Germinal center (tissue), 1 donor: Measurements from ENCODE around the gene MAPKAPK3.

Experiments
- DNase-seq: peaks from one replicate; pipeline ENCODE4 v3.0.0; 2012; ENCODE audit warnings: mixed read lengths, low spot score

Gene MAPKAPK3

DNA sequence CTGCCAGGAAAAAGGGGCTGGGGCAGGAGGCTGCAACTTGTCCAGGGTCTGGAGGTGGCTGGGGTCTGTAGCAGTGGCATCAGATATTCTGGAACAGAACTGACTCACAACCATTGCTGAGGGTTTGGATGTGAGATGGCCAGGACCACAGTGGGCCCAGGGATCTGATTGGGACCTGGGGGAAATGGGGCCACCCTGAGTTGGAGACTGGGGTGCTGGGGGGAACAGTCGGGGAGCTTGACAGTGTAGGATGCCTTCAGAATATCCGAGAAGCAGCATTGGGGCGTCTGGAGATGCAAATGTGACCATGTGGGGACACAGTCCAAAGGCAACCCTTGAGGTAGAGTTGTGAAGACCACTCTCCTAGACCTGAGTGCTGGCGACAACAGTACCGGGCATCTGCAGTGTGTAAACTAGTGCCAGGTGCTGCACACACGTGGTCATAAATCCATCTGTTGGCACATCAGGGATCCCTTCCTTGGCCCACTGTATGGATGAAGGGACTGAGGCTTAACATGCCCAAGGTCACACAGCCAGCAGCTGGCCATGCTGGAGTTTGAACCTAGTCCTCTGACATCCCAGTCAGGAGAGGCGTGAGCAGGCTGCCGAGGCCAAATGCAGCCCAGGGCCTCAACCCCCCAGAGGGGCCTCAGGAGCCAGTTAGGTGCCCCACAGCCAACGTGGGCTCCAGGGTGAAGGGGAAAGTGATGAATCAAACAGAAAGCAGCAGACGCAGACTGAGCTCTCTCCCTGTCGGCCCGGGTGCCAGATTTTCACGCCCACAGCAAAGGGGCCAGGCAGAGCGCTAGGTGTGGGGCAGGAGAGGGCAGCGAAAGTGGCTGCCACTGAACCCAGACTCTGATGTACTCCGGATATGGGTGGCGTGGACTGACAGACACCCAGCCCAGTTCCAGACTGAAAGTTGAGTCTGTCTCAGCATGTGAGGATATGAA, 28.9 kb upstream of the MAPKAPK3 start:
- DNase-seq, result no peak

DNA sequence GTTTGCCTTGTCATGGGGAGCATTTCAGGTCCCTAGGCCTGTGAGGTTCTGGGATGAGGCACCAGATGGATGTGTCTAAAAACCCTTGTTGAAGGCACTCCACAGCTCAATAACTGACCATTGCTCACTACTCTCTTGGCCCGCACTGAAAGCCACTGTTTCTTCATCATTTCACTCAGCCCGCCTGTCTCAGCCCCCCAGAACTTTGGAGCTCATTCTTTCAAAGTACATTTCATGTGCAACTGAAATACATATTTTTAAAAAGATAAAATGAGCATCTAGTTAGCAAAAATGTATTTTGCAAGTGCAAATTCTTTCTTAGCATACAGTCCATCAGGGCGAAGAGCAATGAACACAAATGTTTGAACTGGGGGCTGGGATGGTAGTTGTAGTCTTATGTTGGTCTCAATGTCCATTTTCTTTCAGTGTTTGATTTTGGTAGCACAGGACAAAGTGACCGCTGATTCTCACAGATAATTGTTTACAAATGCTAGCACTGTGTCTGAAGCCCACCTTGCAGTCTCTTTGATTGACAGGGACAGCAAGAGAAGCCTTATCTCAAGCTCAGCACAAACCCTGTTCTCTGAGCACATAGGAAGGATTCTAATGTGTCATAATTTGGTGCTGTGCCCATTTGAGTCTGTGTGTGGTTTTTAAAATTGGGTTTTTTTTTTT, 28.1 kb upstream of the MAPKAPK3 start:
- no peak for DNase-seq

DNA sequence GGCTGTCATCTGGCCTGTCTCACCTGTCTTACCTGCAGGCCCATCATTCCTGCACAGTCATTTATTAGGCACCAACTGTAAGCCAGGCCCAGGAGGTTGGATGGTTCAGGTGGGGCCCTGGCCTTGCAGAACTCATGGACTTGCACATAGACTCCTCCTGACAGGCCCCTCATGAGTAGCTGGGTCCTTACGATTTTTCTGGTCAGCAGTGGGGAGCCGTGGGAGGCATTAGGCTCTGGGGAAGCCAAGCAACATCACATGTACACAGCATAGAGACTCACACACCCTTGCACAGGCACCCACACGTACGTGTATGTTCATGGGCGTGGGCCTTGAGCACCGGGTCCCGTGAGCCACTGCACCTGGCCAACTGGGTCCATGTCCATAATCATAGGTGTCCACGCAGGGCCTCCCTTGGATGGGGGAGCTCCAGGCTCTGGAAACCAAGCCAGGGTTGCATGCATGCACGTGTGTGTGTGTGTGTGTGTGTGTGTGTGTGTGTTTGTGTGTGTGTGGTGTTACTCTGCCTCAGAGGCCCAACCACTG, 25.7 kb upstream of the MAPKAPK3 start:
- no peak for DNase-seq

DNA sequence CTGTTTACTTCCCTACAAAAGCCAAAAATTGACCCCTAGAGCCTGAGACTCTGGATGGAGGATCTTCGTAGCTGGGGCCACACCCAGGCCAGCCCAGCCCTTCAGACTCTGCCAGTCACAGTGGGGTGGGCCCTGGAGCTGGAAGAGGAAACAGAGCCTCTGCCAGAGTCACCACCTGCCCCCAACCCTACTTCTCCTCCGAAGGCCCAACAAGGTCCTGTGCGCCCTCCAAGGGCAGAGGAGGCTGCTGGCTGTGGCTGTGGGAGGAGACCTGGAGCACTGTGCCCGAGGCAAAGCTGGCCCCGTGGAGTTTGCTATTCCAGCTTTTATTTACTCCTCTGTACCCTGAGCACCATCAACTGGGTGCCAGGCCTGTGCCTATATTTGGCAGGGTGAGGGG, 24.4 kb upstream of the MAPKAPK3 start:
- no peak for DNase-seq

DNA sequence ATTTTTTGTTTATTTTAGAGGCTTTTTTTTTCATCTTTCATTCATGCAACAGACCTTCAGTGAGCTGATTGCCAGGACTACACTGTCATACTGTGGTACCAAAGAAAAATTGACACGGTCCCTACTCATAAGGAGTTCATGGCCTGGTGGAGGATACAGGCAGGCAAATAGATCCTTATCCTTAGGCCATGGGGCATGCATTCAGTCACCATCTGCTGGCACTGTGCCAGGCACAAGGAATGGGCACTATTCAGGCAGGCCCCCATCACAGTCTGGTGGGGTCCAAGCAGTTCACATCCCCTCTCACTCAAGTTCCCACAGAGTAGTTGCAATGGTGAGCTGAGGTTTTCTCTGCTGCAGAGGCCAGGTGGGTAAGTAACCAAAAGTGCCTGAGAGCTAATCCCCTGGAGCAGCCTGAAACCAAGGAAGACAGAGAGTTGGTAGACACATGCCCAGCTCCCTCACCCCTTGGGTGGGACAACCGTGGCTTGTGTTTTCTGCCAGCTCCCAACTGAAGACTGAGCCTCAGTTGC, 22.6 kb upstream of the MAPKAPK3 start:
- no peak for DNase-seq

DNA sequence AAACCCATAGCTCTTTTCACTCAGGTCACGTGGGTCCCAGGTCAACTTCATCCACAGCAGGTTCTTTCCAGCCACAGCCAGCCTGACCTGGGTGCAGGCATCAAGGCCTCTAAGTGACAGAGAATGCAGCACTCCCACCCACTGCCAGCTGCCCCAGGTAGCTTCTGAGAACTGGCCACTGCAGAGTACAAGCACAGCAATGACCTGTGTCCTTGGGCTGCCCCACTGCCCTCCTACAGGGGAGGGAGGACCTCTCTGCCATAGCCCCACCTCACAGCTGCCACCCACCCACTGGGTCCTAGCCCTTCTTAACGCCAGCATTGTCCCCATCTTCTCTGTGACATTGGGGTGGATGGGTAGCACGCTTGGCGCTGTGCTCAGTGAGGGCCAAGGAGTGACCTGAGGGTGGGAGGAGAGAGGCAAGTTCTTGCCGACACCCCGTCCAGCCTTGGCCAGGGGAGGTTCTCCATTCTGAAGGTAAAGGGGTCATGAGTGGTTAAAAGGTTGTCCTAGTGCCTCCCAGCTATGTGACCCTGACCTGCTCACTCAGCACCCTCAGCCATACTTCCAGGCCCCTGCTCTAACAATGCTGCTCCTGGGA, 17.7 kb upstream of the MAPKAPK3 start:
- DNase-seq, result no peak

DNA sequence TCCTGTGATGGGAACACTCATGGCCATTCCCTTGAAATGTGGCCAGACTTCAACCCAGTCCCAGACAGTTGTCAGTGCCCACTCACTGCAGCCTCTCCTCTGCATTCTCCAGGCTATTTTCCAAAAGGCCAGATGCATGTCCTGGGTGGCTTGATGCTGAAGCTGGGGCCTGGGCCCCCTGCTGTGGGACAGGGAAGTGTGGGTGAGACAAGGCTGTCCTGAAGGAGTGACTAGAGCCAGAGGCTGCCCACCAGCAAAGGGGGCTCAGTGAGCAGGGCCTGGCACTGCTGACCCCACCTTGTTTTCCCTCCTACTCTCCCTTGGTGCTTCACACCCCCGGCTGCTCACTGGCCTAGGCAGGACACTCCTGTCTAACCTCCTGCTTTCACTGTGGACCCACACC, 17.2 kb upstream of the MAPKAPK3 start:
- DNase-seq, result no peak

DNA sequence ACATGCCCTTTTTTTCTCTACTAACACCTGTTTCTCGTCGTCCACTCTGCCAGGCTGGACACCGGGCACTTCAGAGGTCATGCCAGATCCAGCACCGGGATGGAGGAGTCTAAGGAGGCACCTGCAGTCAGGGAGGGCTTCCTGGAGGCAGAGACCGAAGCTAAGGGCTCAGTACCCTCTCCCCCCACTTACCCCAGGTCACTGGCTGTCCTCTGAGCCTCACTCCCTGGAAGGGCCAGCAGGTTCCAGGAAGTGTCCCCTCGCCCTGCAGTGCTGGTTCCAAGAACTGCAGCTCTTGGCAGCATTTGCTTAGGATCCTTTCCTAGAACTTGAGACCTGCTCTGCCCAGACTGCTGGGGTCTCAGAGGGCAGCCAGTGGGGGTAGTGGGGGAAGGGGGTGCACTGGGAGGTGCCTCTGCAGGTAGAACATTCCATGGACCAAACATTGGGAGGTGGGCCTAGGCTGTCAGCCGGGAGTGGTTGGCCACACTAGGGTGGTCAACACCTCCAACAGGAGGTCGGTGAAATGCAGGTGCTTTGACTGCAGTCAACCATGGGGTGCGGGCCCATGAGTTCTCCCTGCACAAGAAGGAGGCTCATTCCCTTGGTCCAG, 16.7 kb upstream of the MAPKAPK3 start:
- no peak for DNase-seq

DNA sequence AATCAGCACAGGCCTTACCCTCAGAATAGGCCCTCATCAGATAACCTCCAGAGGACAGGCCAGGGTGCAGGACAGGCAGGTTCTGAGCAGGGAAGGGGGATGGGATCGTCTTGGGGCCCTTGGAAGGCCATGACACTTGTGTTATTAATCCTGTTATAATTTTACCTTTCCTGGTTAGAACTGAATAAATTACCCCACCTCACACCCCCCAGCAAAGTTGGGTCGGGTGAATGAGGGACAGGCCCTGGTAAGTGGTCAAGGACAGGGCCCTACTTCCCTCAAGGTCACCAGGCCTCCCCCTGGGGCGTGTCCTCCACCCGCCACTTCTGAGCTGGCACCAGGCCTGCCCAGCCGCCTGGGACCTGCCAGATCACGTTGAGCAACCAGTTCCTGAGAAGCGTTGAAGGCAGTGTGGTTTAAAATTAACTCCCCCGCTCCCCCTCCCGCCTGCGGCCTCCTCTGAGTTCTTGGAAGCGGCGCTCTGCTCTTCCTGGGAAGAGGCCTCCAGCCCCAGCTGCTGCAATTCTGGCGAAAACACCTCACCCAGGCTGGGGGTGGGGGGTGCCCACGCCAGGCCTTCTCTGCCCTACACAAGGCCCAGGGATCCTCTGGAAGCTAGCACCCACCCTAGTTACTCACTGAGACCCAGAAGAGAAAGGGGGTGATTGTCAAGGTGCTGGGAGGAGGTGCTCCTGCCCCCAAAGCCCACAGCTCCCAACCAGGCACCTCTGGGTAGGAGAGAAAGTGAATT, 15.9 kb upstream of the MAPKAPK3 start:
- peak; percentile 28 for DNase-seq

DNA sequence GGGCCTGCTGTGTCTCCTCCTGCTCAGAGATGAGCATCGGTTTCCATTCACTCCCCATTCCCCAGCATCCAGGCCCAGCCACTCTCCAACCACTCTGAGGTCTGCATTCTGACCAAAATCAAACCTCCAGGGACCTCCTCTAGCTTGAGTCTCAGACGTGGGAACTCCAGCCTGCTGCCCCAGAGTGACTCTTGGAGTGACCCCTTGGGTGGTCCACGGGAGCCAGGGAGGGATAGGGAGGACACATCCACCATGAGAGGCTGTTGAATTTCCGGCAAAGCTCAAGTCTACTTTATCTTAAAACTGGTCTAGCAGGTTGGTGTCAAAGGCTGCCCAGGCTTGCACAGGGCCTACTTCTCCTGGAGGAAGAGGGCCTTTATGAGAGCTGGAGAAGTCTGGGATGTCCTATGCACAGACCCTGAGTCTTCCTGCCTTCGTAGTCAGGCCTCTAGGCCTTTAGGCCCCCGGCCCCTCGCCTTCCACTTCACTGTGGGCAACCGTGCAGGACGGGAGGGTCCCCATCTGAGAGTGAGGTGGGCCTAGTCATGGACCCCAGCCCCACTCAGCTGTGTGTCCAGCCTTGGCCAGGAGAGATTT, 14.3 kb upstream of the MAPKAPK3 start:
- no peak for DNase-seq

DNA sequence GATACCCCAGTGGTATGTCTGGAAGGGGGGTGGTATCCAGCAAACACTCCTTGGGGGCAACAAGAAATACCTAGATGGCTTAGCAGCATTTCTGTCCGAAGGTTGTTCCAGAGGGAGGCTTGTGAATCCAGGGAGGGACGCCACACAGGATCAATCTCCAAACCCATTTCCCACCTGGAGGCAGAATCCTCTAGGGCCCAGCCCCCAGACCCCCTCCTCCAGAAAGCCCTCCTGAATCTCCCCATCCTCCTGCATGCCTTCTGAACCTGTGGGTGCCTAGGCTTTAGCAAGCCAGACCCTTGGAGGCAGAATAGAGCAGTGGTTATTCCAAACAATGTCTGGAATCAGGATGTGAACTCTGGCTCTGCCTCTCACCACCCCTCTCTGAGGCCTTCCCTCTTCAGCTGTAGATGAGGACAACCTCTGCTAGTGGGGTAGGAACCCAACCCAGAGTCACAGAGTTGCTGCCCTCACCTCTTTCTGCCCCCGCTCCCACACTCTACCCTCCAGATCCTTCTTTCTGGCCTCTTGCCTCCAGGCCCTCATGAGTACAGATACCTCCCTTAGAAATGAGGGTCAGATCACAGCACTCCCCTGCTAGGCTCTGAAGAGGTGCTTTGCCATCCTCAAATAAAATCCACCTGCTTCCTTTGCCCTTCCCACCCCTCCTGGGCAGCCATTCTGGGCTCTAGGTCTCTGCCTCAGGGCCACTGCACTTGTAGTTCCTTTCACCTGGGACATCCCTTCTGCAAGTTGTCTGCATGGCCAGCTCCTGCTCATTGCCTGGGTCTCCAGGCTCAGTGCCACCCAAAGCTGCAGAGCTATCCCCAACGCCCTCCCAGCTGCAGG, 13.5 kb upstream of the MAPKAPK3 start:
- DNase-seq, result no peak

DNA sequence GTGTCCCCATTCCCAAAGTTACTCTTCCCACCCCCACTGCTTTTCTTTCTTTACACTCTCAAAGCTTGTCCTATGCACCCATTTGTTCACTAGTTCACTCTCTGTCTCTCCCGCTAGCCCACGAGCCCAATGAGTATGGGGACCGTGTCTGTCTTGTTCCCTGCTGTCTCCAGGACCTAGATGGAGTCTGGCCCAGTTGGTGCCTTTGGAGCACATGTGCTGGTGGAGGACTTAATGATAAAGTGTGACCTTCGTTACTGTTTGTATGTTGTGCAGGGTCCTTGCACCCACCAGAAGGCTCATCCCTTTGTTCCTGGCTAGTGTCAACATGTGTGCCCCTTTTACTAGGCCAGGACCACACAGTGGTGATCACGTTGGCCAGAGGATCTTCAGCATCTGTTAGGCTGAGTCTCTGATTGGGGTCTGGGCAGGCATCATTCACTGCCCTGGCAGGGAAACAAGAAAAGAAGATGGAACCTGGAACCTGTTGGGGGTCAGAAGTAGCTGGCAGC, 12.8 kb upstream of the MAPKAPK3 start:
- DNase-seq, result no peak

DNA sequence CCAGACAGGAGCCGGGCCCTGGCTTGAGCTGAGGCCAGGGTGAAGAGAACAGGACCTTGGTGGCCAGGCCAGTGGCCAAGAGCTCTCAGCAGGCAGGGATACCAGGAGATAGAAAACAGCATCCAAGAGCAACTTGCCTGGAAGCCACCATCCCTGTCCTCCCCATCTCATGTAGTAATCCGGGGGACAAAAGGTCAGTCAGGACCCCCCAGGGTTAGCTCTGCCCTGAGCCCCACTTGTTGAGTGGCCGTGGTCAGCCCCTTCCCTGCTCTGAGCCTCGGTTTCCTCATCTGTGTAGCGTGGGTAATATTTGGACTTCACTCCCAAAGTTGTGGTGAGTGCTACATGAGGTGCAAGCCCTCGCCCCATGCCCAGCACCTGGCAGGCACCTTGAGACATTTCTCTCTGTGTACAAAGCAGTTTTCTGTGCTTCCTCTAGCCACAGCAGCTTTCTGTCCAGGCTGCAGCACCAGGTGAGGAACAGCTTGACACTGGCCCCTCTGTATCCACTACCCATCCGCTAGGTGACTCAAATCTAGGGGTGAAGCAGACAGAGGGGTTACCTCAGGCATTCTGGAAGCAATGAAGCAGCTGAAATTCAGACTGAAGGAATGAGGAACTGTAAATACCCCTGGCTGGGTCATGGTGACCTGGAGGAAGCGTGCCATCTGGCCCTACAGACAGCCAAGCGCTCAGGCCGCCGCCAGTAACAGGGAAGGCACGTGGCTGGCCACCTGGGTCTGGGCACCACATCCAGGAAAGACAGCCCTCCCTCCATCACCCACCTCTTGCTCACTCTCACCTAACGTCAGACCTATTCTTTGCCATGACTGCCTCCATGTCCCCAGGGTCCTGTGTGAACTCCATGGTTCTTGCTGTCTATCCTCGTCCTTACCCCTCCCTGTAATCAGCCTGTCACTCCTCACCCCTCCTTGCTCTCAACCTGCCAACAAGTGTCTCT, 12.0 kb upstream of the MAPKAPK3 start:
- no peak for DNase-seq

DNA sequence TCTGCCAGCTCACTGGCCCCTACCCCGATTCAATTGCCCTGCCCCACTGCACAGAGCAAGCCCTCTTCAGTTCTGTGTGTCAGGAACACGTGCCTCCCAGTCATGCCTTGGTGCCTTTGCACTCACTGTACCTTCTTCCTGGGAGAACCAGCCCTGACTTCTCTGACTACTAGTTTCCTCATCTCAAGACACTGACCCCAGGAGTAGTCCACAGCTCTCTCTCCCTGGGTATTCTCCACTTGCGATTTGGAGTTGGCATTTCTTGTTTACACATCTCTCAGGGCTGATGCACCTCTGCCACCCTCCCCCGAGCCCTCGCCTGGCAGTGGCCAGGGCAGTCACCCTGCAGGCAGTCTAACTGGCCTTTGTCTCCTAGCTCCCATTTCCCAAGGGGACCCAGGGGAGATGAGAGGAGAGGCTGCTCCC, 11.0 kb upstream of the MAPKAPK3 start:
- DNase-seq, result no peak

DNA sequence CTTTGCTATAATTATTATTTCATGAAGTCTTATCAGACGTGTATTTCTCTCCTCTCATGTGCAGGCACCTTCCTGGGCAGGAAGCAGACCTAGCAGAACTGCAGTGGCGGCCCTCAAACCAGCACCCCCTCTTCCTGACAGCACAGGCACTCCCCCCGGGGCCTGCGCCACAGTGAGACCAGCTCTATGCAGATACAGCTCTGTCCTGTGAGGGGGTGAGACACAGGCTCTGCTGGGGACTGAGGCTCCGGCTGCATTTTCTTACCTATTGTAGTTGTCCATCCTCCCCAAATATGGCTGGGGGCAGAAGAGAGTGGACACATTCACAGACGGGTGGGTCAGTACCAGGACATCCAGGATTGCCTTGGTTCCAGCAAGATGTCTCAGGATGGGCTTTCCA, 10.4 kb upstream of the MAPKAPK3 start:
- no peak for DNase-seq

DNA sequence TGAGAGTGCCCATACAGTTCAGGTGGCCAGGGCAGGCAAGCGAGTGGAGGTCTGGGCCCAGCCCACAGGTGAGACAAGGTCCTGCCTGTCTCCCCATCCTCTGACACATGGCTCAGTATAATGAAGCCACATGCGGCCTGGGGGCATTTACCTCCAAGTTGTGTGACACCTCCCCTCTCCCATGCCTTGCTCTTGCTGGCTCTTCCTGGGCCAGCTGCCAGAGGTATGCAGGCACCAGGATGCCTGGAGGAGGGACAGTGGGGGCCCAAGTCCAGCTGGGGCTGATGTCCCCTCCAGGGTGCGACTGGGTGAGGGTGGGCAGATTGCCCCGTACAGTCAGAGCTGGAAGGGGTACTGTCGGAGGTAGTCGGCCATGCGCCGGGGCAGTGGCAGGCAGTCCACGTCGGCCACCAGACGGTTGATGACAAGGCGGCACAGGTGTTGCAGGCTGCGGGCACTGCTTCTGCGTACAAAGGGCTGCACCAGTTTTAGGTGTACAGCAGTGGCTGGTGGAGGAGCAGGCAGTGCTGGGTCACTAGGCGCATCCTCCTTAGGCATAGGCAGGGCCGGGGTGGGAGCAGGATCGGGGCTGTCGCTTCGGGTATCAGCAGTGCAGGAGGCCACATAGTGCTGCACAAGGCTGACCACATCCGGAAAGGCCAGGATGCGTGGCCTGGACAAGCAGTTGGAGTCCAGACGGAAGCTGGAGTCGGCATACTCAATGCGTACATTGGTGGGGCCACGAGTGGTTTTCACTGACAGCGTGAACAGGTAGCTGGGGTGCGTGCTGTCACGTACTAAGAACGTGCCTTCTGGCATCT, 9.5 kb upstream of the MAPKAPK3 start:
- DNase-seq, result no peak

DNA sequence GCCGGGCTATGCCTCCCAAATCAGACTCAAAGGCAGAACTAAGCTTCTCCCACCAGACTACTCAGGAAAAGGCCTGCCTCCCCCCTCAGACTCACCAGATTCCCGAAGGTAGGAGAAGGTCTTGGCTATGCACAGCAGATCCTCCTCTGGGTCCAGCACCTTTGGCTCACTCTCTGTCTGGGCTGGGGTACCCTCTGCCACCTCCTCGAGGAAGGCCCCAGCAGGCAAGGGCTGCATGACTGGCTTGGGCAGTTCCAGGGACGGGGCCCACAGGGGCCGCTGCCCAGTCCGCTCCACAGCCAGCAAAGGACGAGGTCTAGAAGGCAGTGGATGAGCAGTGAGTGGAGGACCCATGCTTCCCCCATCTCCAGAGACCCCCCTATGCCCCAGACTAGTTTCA, 8.7 kb upstream of the MAPKAPK3 start:
- no peak for DNase-seq
